Measurements from ENCODE around the gene INTS3.

- TF ChIP-seq CTCF (conservative IDR thresholded peaks at IDR 0.05) (no peak), ZFX (IDR thresholded peaks at IDR 0.05) (no peak)
These were observed 70.6 kb downstream of the INTS3 start for GRCh38 chr1:153798468-153798780.
